Neural cell (in vitro differentiated cells): ENCODE measurements around the gene NCLN. TPM values are rescaled to one million over a fixed set of nuclear protein-coding genes. Genes with fewer than 3 reads are reported as not detected.

ENCODE experiments used
- H2AFZ ChIP-seq: fragments of 200-600, 300-800 bp; sonication (generic), shearing (Covaris generic); 2 replicates; pipeline ENCODE4 v1.6.0; 2014; ENCODE audit warnings: low read depth, mild to moderate bottlenecking, antibody characterized with exemption, low read length, moderate library complexity
- H3F3A ChIP-seq: fragments of 200-600 bp; shearing (Covaris generic); 2 replicates; pipeline ENCODE4 v1.6.1; 2016; ENCODE audit warnings: mild to moderate bottlenecking, moderate library complexity, mixed read lengths, antibody characterized with exemption, low read length; ENCODE audit not compliant: insufficient read depth, poor library complexity, severe bottlenecking
- H3K27ac ChIP-seq: fragments of 200-600, 300-800 bp; sonication (generic), shearing (Covaris generic); 2 replicates; pipeline ENCODE4 v1.5.1; 2014; ENCODE audit warnings: mild to moderate bottlenecking, low read length, moderate library complexity
- H3K27me3 ChIP-seq: fragments of 300-800, 200-600 bp; sonication (generic), shearing (Covaris generic); 2 replicates; pipeline ENCODE4 v1.6.0; 2014; ENCODE audit warnings: mild to moderate bottlenecking, low read depth, low read length, moderate library complexity; ENCODE audit not compliant: insufficient read depth
- H3K36me3 ChIP-seq: fragments of 300-800, 200-600 bp; sonication (generic), shearing (Covaris generic); 2 replicates; pipeline ENCODE4 v1.5.1; 2014; ENCODE audit warnings: mild to moderate bottlenecking, antibody characterized with exemption, low read length, moderate library complexity; ENCODE audit not compliant: insufficient read depth
- H3K4me2 ChIP-seq: fragments of 300-800, 200-600 bp; sonication (generic), shearing (Covaris generic); 2 replicates; pipeline ENCODE4 v1.6.0; 2014; ENCODE audit warnings: mild to moderate bottlenecking, low read length
- H3K4me3 ChIP-seq: fragments of 300-800, 200-600 bp; sonication (generic), shearing (Covaris generic); 2 replicates; pipeline ENCODE4 v1.5.1; 2014; ENCODE audit warnings: mild to moderate bottlenecking, low read length, moderate library complexity
- H3K79me2 ChIP-seq: fragments of 200-600 bp; shearing (Covaris generic); replicated peaks from 2 replicates; pipeline ENCODE4 v1.6.0; 2014; ENCODE audit warnings: mild to moderate bottlenecking, low read length, moderate library complexity; ENCODE audit not compliant: insufficient read depth
- H3K9ac ChIP-seq: fragments of 300-800, 200-600 bp; sonication (generic), shearing (Covaris generic); 2 replicates; pipeline ENCODE4 v1.6.1; 2016; ENCODE audit warnings: mild to moderate bottlenecking, low read length, mixed read lengths
- H3K9me2 ChIP-seq: fragments of 200-600 bp; shearing (Covaris generic); 2 replicates; pipeline ENCODE4 v1.6.1; 2016; ENCODE audit warnings: mild to moderate bottlenecking, low read length, mixed read lengths; ENCODE audit not compliant: insufficient read depth
- H3K9me3 ChIP-seq: fragments of 200-600, 300-800 bp; sonication (generic), shearing (Covaris generic); 2 replicates; pipeline ENCODE4 v1.6.1; 2016; ENCODE audit warnings: mild to moderate bottlenecking, mixed run types, low read length, moderate library complexity, mixed read lengths
- H4K20me1 ChIP-seq: fragments of 200-600 bp; shearing (Covaris generic); 2 replicates; pipeline ENCODE4 v1.6.1; 2016; ENCODE audit warnings: mild to moderate bottlenecking, mixed run types; ENCODE audit not compliant: insufficient read depth
- CTCF ChIP-seq: fragments of 450-650 bp; IDR thresholded peaks from 2 replicates; pipeline ENCODE4 v1.5.1; 2014; ENCODE audit warnings: antibody characterized with exemption, mild to moderate bottlenecking, moderate library complexity; ENCODE audit not compliant: poor library complexity, severe bottlenecking
- EP300 ChIP-seq: fragments of 450-650 bp; conservative IDR thresholded peaks from 2 replicates; pipeline ENCODE4 v1.6.1; 2014; ENCODE audit warnings: antibody characterized with exemption, mild to moderate bottlenecking, moderate library complexity; ENCODE audit not compliant: poor library complexity, severe bottlenecking
- EZH2 ChIP-seq: fragments of 200-600, 300-800 bp; shearing (Covaris generic), sonication (generic); IDR thresholded peaks from 2 replicates; pipeline ENCODE4 v1.6.1; 2014; ENCODE audit warnings: antibody characterized with exemption, low read length, borderline replicate concordance, mild to moderate bottlenecking; ENCODE audit not compliant: insufficient read depth, poor library complexity, severe bottlenecking
- MXI1 ChIP-seq: fragments of 450-650 bp; conservative IDR thresholded peaks from 2 replicates; pipeline ENCODE4 v1.6.1; 2014; ENCODE audit warnings: antibody characterized with exemption, mild to moderate bottlenecking; ENCODE audit not compliant: poor library complexity, severe bottlenecking
- POLR2AphosphoS5 ChIP-seq: IDR thresholded peaks from 2 replicates; pipeline ENCODE4 v1.6.1; 2012
- RAD21 ChIP-seq: fragments of 450-650 bp; conservative IDR thresholded peaks from 2 replicates; pipeline ENCODE4 v1.6.1; 2014; ENCODE audit warnings: antibody characterized with exemption, mild to moderate bottlenecking, moderate library complexity
- REST ChIP-seq: IDR thresholded peaks from 2 replicates; pipeline ENCODE4 v1.6.1; 2012; ENCODE audit warnings: borderline replicate concordance
- SMC3 ChIP-seq: fragments of 450-650 bp; conservative IDR thresholded peaks from 2 replicates; pipeline ENCODE4 v1.6.1; 2014; ENCODE audit warnings: antibody characterized with exemption, mild to moderate bottlenecking, moderate library complexity; ENCODE audit not compliant: poor library complexity
- TAF1 ChIP-seq: IDR thresholded peaks from 2 replicates; pipeline ENCODE4 v1.6.1; 2012; ENCODE audit warnings: low read depth
- polyA plus RNA-seq: library from polyadenylated mRNA; depleted of rRNA; stranded (reverse); fragments of >200 nt; gene quantifications from 2 replicates; pipeline ENCODE4 v1.2.3, GENCODE V29; 2014

NCLN gene
- polyA plus RNA-seq, 1 donor from 2014 or later, result 23.5 TPM

- Histone ChIP-seq H3K79me2 (no peaks in the 10 kb centered on the region), H2AFZ (no peak overlapping the region), H3K4me3 (no peak overlapping the region), H3K27me3 (no peaks in the 10 kb centered on the region), H3K36me3 (no peaks in the 10 kb centered on the region), H4K20me1 (no peaks in the 10 kb centered on the region), H3F3A (no peaks in the 10 kb centered on the region), H3K4me2 (no peak overlapping the region), H3K9me3 (no peaks in the 10 kb centered on the region), H3K9me2 (no peaks in the 10 kb centered on the region), H3K27ac (no peak overlapping the region), H3K9ac (no peak overlapping the region)
- TF ChIP-seq EP300, result no peak
- no peak for TF ChIP-seq MXI1
- TF ChIP-seq EZH2, result no peak
- TF ChIP-seq REST, result no peak
- TF ChIP-seq CTCF, result peak; percentile 22
- TF ChIP-seq TAF1, result no peak
- no peak for TF ChIP-seq RAD21
Measured at GRCh38 chr19:3146677-3147100, 39.0 kb upstream of the NCLN start.

GRCh38 chr19:3148503-3148902 lies 37.2 kb upstream of the NCLN start:
- H3K9me3 ChIP-seq, result no peaks in the 10 kb centered on the region
- H3K36me3 ChIP-seq, result no peaks in the 10 kb centered on the region
- no peak overlapping the region for H3K4me3 ChIP-seq
- H4K20me1 ChIP-seq, result no peaks in the 10 kb centered on the region
- no peak overlapping the region for H3K27ac ChIP-seq
- no peaks in the 10 kb centered on the region for H3F3A ChIP-seq
- no peak overlapping the region for H3K9ac ChIP-seq
- H3K27me3 ChIP-seq, result no peaks in the 10 kb centered on the region
- no peak overlapping the region for H2AFZ ChIP-seq
- no peaks in the 10 kb centered on the region for H3K79me2 ChIP-seq
- no peak overlapping the region for H3K4me2 ChIP-seq
- no peaks in the 10 kb centered on the region for H3K9me2 ChIP-seq
- TF ChIP-seq EP300 (no peak), REST (no peak), CTCF (no peak), TAF1 (no peak), POLR2AphosphoS5 (no peak), EZH2 (no peak), RAD21 (no peak), SMC3 (no peak), MXI1 (no peak)
